MG63 (cell line): ENCODE measurements around the gene RSPRY1. TPM values are rescaled to one million over a fixed set of nuclear protein-coding genes. Genes with fewer than 3 reads are reported as not detected.

Source experiments
- DNase-seq: peaks from one replicate; pipeline ENCODE4 v3.0.0-alpha.2; 2020
- H3K27me3 ChIP-seq: fragments of 250-450 bp; sonication (Bioruptor Pico); 2 replicates; pipeline ENCODE4 v1.5.1; 2020; ENCODE audit warnings: mild to moderate bottlenecking, moderate library complexity
- H3K36me3 ChIP-seq: fragments of 250-450 bp; sonication (Bioruptor Pico); 2 replicates; pipeline ENCODE4 v1.5.1; 2020; ENCODE audit warnings: mild to moderate bottlenecking, moderate library complexity
- H3K4me3 ChIP-seq: fragments of 250-450 bp; sonication (Bioruptor Pico); 2 replicates; pipeline ENCODE4 v1.5.1; 2020; ENCODE audit warnings: mild to moderate bottlenecking, moderate library complexity
- H3K9me3 ChIP-seq: fragments of 250-450 bp; sonication (Bioruptor Pico); 2 replicates; pipeline ENCODE4 v1.5.1; 2020; ENCODE audit warnings: mild to moderate bottlenecking, moderate library complexity
- total RNA-seq: library from RNA; depleted of rRNA; stranded (reverse); fragments of >200 nt; shearing (Covaris generic); gene quantifications from 2 replicates; pipeline ENCODE4 v1.2.3, GENCODE V29; 2014; ENCODE audit warnings: low replicate concordance; rRNA removed

The RSPRY1 gene
- total RNA-seq, result 72.1 and 106 TPM in 2 replicates

- Histone ChIP-seq H3K27me3 (no peaks in the 10 kb centered on the region), H3K9me3 (peaks cover 15% of the 10 kb centered on the region), H3K36me3 (peaks cover 11% of the 10 kb centered on the region), H3K4me3 (peak within 1 kb of the TSS; percentile 97)
- DNase-seq, result peak; percentile 100
These were observed at the start of gene RSPRY1, which contains the start of gene PSME3IP1 for GRCh38 chr16:57185945-57186871. RSPRY1 (plus strand) TSS chr16:57186329; CDS start chr16:57204659, 18,330 bp downstream. PSME3IP1 (minus strand) TSS chr16:57186039; CDS start chr16:57173854, 12,185 bp downstream.

GRCh38 chr16:57137043-57137442 lies 49.1 kb upstream of the RSPRY1 start:
- H3K4me3 ChIP-seq, result no peak overlapping the region
- no peaks in the 10 kb centered on the region for H3K27me3 ChIP-seq
- no peak for DNase-seq
- H3K9me3 ChIP-seq, result no peaks in the 10 kb centered on the region
- no peaks in the 10 kb centered on the region for H3K36me3 ChIP-seq

- no peaks in the 10 kb centered on the region for H3K27me3 ChIP-seq
- no peak overlapping the region for H3K4me3 ChIP-seq
- H3K9me3 ChIP-seq, result no peaks in the 10 kb centered on the region
- no peaks in the 10 kb centered on the region for H3K36me3 ChIP-seq
- peak; percentile 67 for DNase-seq
These were observed 48.4 kb upstream of the RSPRY1 start for GRCh38 chr16:57137566-57138273.

- DNase-seq, result no peak
- Histone ChIP-seq H3K27me3 (no peaks in the 10 kb centered on the region), H3K36me3 (no peaks in the 10 kb centered on the region), H3K4me3 (no peak overlapping the region), H3K9me3 (no peaks in the 10 kb centered on the region)
These were observed 47.7 kb upstream of the RSPRY1 start for GRCh38 chr16:57138281-57138935.

- no peaks in the 10 kb centered on the region for H3K9me3 ChIP-seq
- DNase-seq, result no peak
- no peak overlapping the region for H3K4me3 ChIP-seq
- no peaks in the 10 kb centered on the region for H3K36me3 ChIP-seq
- no peaks in the 10 kb centered on the region for H3K27me3 ChIP-seq
These were observed 45.0 kb upstream of the RSPRY1 start for GRCh38 chr16:57140931-57141668.

GRCh38 chr16:57141822-57142631 lies 44.1 kb upstream of the RSPRY1 start:
- DNase-seq, result no peak
- Histone ChIP-seq H3K27me3 (no peaks in the 10 kb centered on the region), H3K36me3 (no peaks in the 10 kb centered on the region), H3K9me3 (no peaks in the 10 kb centered on the region), H3K4me3 (no peak overlapping the region)

- Histone ChIP-seq H3K36me3 (no peaks in the 10 kb centered on the region), H3K9me3 (no peaks in the 10 kb centered on the region), H3K4me3 (no peak overlapping the region), H3K27me3 (no peaks in the 10 kb centered on the region)
- no peak for DNase-seq
These were observed 42.8 kb upstream of the RSPRY1 start for GRCh38 chr16:57143149-57143921.

GRCh38 chr16:57144027-57144426 lies 42.1 kb upstream of the RSPRY1 start:
- Histone ChIP-seq H3K27me3 (no peaks in the 10 kb centered on the region), H3K4me3 (no peak overlapping the region), H3K9me3 (no peaks in the 10 kb centered on the region), H3K36me3 (no peaks in the 10 kb centered on the region)
- no peak for DNase-seq

GRCh38 chr16:57145046-57146021 lies 40.8 kb upstream of the RSPRY1 start:
- no peaks in the 10 kb centered on the region for H3K9me3 ChIP-seq
- no peak for DNase-seq
- H3K4me3 ChIP-seq, result no peak overlapping the region
- H3K36me3 ChIP-seq, result peaks cover 8% of the 10 kb centered on the region
- no peaks in the 10 kb centered on the region for H3K27me3 ChIP-seq

GRCh38 chr16:57146040-57146647 lies 40.0 kb upstream of the RSPRY1 start:
- Histone ChIP-seq H3K9me3 (no peaks in the 10 kb centered on the region), H3K27me3 (no peaks in the 10 kb centered on the region), H3K4me3 (no peak overlapping the region), H3K36me3 (peaks cover 13% of the 10 kb centered on the region)
- no peak for DNase-seq

- Histone ChIP-seq H3K4me3 (no peak overlapping the region), H3K27me3 (no peaks in the 10 kb centered on the region), H3K9me3 (no peaks in the 10 kb centered on the region), H3K36me3 (peaks cover 19% of the 10 kb centered on the region)
- no peak for DNase-seq
These were observed 39.4 kb upstream of the RSPRY1 start for GRCh38 chr16:57146735-57147134.

GRCh38 chr16:57147381-57148221 lies 38.5 kb upstream of the RSPRY1 start:
- Histone ChIP-seq H3K36me3 (peaks cover 28% of the 10 kb centered on the region), H3K27me3 (no peaks in the 10 kb centered on the region), H3K4me3 (no peak overlapping the region), H3K9me3 (no peaks in the 10 kb centered on the region)
- no peak for DNase-seq

- no peaks in the 10 kb centered on the region for H3K9me3 ChIP-seq
- H3K27me3 ChIP-seq, result no peaks in the 10 kb centered on the region
- peaks cover 36% of the 10 kb centered on the region for H3K36me3 ChIP-seq
- no peak for DNase-seq
- no peak overlapping the region for H3K4me3 ChIP-seq
These were observed 37.6 kb upstream of the RSPRY1 start for GRCh38 chr16:57148481-57148880.
